Trophoblast cell (in vitro differentiated cells and primary cell): ENCODE measurements around the gene ISG20.
A peak's percentile ranks its signal among the peaks of the same experiment; 100 is the strongest.

Experiments
- DNase-seq, 2 donors: peaks; one replicate each; pipeline ENCODE4 v3.0.0-alpha.2; 2016
- H2AFZ ChIP-seq: 2 replicates; pipeline ENCODE4 v1.6.1; 2013; ENCODE audit warnings: low read length, moderate library complexity, mild to moderate bottlenecking; ENCODE audit not compliant: insufficient read depth, poor library complexity
- H2AK5ac ChIP-seq: 2 replicates; pipeline ENCODE4 v1.6.1; 2013; ENCODE audit warnings: mild to moderate bottlenecking, low read length
- H2BK120ac ChIP-seq: 2 replicates; pipeline ENCODE4 v1.6.1; 2013; ENCODE audit warnings: low read length, mild to moderate bottlenecking, moderate library complexity; ENCODE audit not compliant: insufficient read depth, poor library complexity
- H2BK12ac ChIP-seq: 2 replicates; pipeline ENCODE4 v1.6.1; 2013; ENCODE audit warnings: mild to moderate bottlenecking, low read length, moderate library complexity
- H2BK5ac ChIP-seq: 2 replicates; pipeline ENCODE4 v1.6.1; 2013; ENCODE audit warnings: low read length, low read depth, moderate library complexity, mild to moderate bottlenecking; ENCODE audit not compliant: poor library complexity
- H3K14ac ChIP-seq: 2 replicates; pipeline ENCODE4 v1.6.1; 2013; ENCODE audit warnings: mild to moderate bottlenecking, low read length
- H3K18ac ChIP-seq: 2 replicates; pipeline ENCODE4 v1.6.1; 2013; ENCODE audit warnings: mild to moderate bottlenecking, low read length
- H3K23ac ChIP-seq: 2 replicates; pipeline ENCODE4 v1.6.1; 2013; ENCODE audit warnings: low read length
- H3K27ac ChIP-seq: 2 replicates; pipeline ENCODE4 v1.5.1; 2013; ENCODE audit warnings: low read depth, mild to moderate bottlenecking, inconsistent platforms, low read length, moderate library complexity
- H3K27me3 ChIP-seq: 2 replicates; pipeline ENCODE4 v1.6.1; 2013; ENCODE audit warnings: inconsistent platforms, mild to moderate bottlenecking, low read length, moderate library complexity; ENCODE audit not compliant: insufficient read depth
- H3K36me3 ChIP-seq, 2 experiments: 1 replicate in 1 of 2; 2 replicates in 1 of 2; pipeline ENCODE4 v1.6.1; 2013; ENCODE audit warnings: low read length in 2 of 2, mild to moderate bottlenecking in 2 of 2, moderate library complexity in 1 of 2; ENCODE audit not compliant: insufficient read depth in 2 of 2, control insufficient read depth in 1 of 2
- H3K4ac ChIP-seq: 2 replicates; pipeline ENCODE4 v1.6.1; 2013; ENCODE audit warnings: low read depth, mild to moderate bottlenecking, low read length, moderate library complexity
- H3K4me1 ChIP-seq, 2 experiments: 1 replicate in 1 of 2; 2 replicates in 1 of 2; pipeline ENCODE4 v1.6.1; 2013; ENCODE audit warnings: low read length in 2 of 2, mild to moderate bottlenecking in 2 of 2, moderate library complexity in 1 of 2; ENCODE audit not compliant: insufficient read depth in 2 of 2, control insufficient read depth in 1 of 2
- H3K4me2 ChIP-seq: 2 replicates; pipeline ENCODE4 v1.6.1; 2013; ENCODE audit warnings: inconsistent platforms, mild to moderate bottlenecking, low read length, moderate library complexity
- H3K4me3 ChIP-seq: 2 replicates; pipeline ENCODE4 v1.5.1; 2013; ENCODE audit warnings: mild to moderate bottlenecking, low read depth, low read length, inconsistent platforms
- H3K79me1 ChIP-seq: one replicate; pipeline ENCODE4 v1.6.1; 2013; ENCODE audit warnings: low read length
- H3K79me2 ChIP-seq: 2 replicates; pipeline ENCODE4 v1.6.1; 2013; ENCODE audit warnings: low read length, mild to moderate bottlenecking; ENCODE audit not compliant: control insufficient read depth, insufficient read depth, poor library complexity
- H3K9ac ChIP-seq: 2 replicates; pipeline ENCODE4 v1.6.1; 2013; ENCODE audit warnings: mild to moderate bottlenecking, low read length
- H3K9me3 ChIP-seq: 2 replicates; pipeline ENCODE4 v1.6.1; 2013; ENCODE audit warnings: low read depth, mild to moderate bottlenecking, control low read depth, inconsistent platforms, low read length; ENCODE audit not compliant: insufficient read depth
- H4K12ac ChIP-seq: 2 replicates; pipeline ENCODE4 v1.6.1; 2013; ENCODE audit warnings: low read depth, mild to moderate bottlenecking, low read length, moderate library complexity
- H4K8ac ChIP-seq: 2 replicates; pipeline ENCODE4 v1.6.1; 2013; ENCODE audit warnings: low read depth, mild to moderate bottlenecking, low read length, moderate library complexity
- H4K91ac ChIP-seq: one replicate; pipeline ENCODE4 v1.6.1; 2013; ENCODE audit warnings: low read depth, mild to moderate bottlenecking, low read length, moderate library complexity
- WGBS: extraction: QIAGEN DNeasy Blood & Tissue Kit; methylation state at CpG from one replicate; pipeline ENCODE4 v1.1.7; 2013; ENCODE audit warnings: missing lambda C conversion rate; ENCODE audit not compliant: insufficient read length, insufficient coverage; ENCODE audit errors: extremely low coverage; 5-methylcytosine and 5-hydroxymethylcytosine counted together

The ISG20 gene

DNA sequence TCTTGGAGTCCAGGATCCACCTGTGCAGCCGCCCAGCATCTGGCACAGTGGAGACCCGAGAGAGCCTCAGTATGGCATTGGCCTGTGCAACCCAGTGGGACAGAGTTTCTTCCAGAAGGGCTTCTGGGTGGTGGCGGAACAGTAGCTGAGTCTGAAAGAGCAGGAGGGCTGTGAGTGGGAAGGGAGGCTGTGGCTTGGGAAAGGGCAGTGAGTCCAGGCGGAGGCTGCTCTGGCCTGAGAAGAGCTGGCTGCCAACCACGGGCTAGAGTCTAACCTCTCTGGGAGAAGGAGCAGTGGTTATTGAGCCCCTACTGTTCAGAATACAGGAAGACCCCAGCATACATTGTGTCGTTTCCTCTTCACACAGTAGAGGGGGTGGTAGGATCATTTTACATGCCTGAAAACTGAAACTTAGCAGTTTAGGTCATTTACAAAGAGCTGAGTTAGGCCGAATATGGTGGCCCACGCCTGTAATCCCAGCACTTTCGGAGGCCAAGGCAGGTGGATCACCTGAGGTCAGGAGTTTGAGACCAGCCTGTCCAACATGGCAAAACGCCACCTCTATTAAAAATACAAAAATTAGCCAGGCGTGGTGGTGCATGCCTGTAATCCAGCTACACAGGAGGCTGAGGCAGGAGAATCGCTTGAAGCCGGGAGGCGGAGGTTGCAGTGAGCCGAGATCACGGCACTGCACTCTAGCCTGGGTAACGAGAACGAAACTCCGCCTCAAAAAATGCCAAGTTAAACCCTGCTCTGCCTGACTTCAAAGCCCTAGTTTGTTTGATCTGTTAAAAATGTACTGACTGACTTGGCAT lies 14.5 kb upstream of the ISG20 start:
- H3K27ac ChIP-seq, result no peak overlapping the region
- no CpG with 5 or more reads among the region's 19 CpGs for WGBS

GRCh38 chr15:88624971-88625490 lies 13.8 kb upstream of the ISG20 start:
- no peak for DNase-seq
- no peak overlapping the region for H3K4me2 ChIP-seq

More for the DNA sequence above, 14.5 kb upstream of the ISG20 start:
- Histone ChIP-seq H3K27me3 (no peaks in the 10 kb centered on the region), H2AFZ (peak overlapping the region; percentile 32), H2BK5ac (peak overlapping the region; percentile 36), H3K4me3 (no peak overlapping the region), H3K4me2 (no peak overlapping the region), H2BK12ac (no peak overlapping the region), H3K4me1 (peaks cover 11 to 16% of the 10 kb centered on the region in 2 experiments), H3K79me1 (peaks cover 14% of the 10 kb centered on the region), H2BK120ac (no peak overlapping the region), H3K14ac (peak overlapping the region; percentile 19), H4K91ac (peak overlapping the region; percentile 45), H4K8ac (no peak overlapping the region), H3K23ac (no peak overlapping the region), H2AK5ac (peak overlapping the region; percentile 13), H4K12ac (no peak overlapping the region), H3K79me2 (peaks cover 34% of the 10 kb centered on the region), H3K9ac (no peak overlapping the region), H3K18ac (no peak overlapping the region), H3K36me3 (peaks cover 37 to 49% of the 10 kb centered on the region in 2 experiments), H3K9me3 (peaks cover 2% of the 10 kb centered on the region), H3K4ac (peak overlapping the region; percentile 71)
- DNase-seq, result peak in 1 of 2 donors; percentile 19

GRCh38 chr15:88625943-88626741 lies 12.7 kb upstream of the ISG20 start:
- Histone ChIP-seq H3K9me3 (peaks cover 2% of the 10 kb centered on the region), H2AK5ac (no peak overlapping the region), H3K79me1 (peaks cover 14% of the 10 kb centered on the region), H4K12ac (no peak overlapping the region), H3K14ac (no peak overlapping the region), H4K91ac (no peak overlapping the region), H3K27ac (no peak overlapping the region), H3K36me3 (peaks cover 53 to 67% of the 10 kb centered on the region in 2 experiments), H3K4ac (peak overlapping the region; percentile 8), H3K4me2 (no peak overlapping the region), H2BK12ac (no peak overlapping the region), H2BK5ac (no peak overlapping the region), H4K8ac (no peak overlapping the region), H3K9ac (no peak overlapping the region), H2BK120ac (no peak overlapping the region), H2AFZ (no peak overlapping the region), H3K4me1 (peaks cover 11 to 16% of the 10 kb centered on the region in 2 experiments), H3K79me2 (peaks cover 34% of the 10 kb centered on the region), H3K18ac (peak overlapping the region; percentile 30), H3K27me3 (no peaks in the 10 kb centered on the region), H3K4me3 (no peak overlapping the region), H3K23ac (no peak overlapping the region)
- no peak for DNase-seq
- WGBS, result no CpG with 5 or more reads among the region's 23 CpGs

More at GRCh38 chr15:88624971-88625490, 13.8 kb upstream of the ISG20 start:
- H3K27ac ChIP-seq, result no peak overlapping the region
- no peak overlapping the region for H2AK5ac ChIP-seq
- no peak overlapping the region for H4K91ac ChIP-seq
- no peak overlapping the region for H3K23ac ChIP-seq
- no peak overlapping the region for H2BK5ac ChIP-seq
- no peak overlapping the region for H2BK12ac ChIP-seq
- H2BK120ac ChIP-seq, result no peak overlapping the region
- no peak overlapping the region for H4K12ac ChIP-seq
- H3K4me1 ChIP-seq, result peaks cover 11 to 16% of the 10 kb centered on the region in 2 experiments
- no CpG with 5 or more reads among the region's 9 CpGs for WGBS
- H3K79me1 ChIP-seq, result peaks cover 14% of the 10 kb centered on the region
- H3K36me3 ChIP-seq, result peaks cover 43 to 56% of the 10 kb centered on the region in 2 experiments
- no peak overlapping the region for H2AFZ ChIP-seq
- H3K18ac ChIP-seq, result no peak overlapping the region
- H3K79me2 ChIP-seq, result peaks cover 34% of the 10 kb centered on the region
- H3K4ac ChIP-seq, result peak overlapping the region; percentile 71
- no peaks in the 10 kb centered on the region for H3K27me3 ChIP-seq
- no peak overlapping the region for H3K4me3 ChIP-seq
- H3K9ac ChIP-seq, result no peak overlapping the region
- H3K14ac ChIP-seq, result no peak overlapping the region
- no peak overlapping the region for H4K8ac ChIP-seq
- H3K9me3 ChIP-seq, result peaks cover 2% of the 10 kb centered on the region

GRCh38 chr15:88627463-88627862 lies 11.4 kb upstream of the ISG20 start:
- Histone ChIP-seq H3K4me3 (no peak overlapping the region), H3K79me1 (peaks cover 2% of the 10 kb centered on the region), H3K36me3 (peaks cover 64 to 78% of the 10 kb centered on the region in 2 experiments), H3K4me2 (no peak overlapping the region), H4K91ac (no peak overlapping the region), H4K12ac (no peak overlapping the region), H4K8ac (no peak overlapping the region), H3K14ac (no peak overlapping the region), H3K4ac (peak overlapping the region; percentile 51), H2BK12ac (no peak overlapping the region), H3K79me2 (peaks cover 22% of the 10 kb centered on the region), H3K4me1 (peaks cover 11 to 14% of the 10 kb centered on the region in 2 experiments), H2AK5ac (no peak overlapping the region), H3K27ac (no peak overlapping the region), H3K18ac (no peak overlapping the region), H3K9me3 (peaks cover 2% of the 10 kb centered on the region), H3K27me3 (no peaks in the 10 kb centered on the region), H2AFZ (no peak overlapping the region), H3K9ac (no peak overlapping the region), H3K23ac (no peak overlapping the region), H2BK120ac (no peak overlapping the region), H2BK5ac (no peak overlapping the region)
- WGBS, result no CpG with 5 or more reads among the region's 1 CpG
- no peak for DNase-seq
